Measurements from ENCODE around the gene WNT3.
"Not testable (repeated sequence)": the region's sequence is repeated elsewhere in the genome, so short reads cannot be mapped to it uniquely, and the experiment has no call there.

Gene WNT3, protein sequence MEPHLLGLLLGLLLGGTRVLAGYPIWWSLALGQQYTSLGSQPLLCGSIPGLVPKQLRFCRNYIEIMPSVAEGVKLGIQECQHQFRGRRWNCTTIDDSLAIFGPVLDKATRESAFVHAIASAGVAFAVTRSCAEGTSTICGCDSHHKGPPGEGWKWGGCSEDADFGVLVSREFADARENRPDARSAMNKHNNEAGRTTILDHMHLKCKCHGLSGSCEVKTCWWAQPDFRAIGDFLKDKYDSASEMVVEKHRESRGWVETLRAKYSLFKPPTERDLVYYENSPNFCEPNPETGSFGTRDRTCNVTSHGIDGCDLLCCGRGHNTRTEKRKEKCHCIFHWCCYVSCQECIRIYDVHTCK

DNA sequence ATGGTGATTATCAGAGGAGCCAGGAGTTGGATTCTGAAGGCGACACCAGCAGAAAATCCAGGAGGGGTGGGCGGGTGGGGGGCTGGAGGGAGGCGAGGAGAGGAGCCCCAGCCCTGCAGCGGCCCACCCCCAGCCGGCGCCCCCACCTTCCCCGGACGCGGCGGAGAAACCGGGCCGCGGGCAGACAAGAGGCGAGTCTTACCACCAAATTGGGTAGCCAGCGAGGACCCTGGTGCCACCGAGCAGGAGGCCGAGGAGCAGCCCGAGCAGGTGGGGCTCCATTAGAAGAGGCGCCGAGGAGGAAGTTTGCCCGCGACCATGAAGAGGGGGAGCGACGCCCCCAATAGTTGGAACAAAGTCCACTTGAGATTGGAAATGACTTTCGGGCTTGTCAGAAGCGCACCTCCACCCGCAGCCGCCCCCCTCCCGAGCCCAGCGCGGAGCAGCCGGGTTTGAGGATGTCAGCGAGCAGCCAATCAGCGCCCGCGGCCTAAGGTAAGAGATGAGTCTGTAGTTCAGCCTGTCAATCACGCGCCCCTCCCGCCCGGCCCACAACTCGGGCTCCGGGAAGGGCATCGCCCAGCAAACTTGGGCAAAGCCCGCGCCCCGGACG lies at the start of gene WNT3:
Gene WNT3, minus strand, starts transcription at position 377 of the 613 bp plus-strand sequence. Its CDS starts 95 bp downstream, at position 282.
- DNase-seq, result peak; percentile 52 to 58

DNA sequence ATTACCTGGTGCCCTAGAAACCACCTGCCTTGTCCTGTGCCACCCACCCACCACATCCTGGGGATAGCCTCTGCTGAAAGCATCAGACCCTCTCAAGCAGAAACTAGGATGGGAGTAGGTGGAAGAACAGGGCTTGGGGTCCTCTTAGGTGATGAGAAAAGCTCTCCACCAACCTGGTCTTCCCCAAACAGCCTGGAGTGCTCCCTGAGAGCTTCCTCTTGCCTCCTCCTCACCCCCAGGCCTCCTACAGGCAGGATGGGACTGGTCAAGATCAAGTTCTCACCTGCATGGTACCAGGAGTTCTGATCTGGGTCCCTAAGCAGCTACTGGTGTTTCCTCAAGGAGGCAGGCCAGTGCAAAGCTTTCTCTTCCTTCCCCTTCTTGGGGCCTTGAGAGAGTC lies 48.3 kb upstream of the WNT3 start:
- DNase-seq, result no peak

DNA sequence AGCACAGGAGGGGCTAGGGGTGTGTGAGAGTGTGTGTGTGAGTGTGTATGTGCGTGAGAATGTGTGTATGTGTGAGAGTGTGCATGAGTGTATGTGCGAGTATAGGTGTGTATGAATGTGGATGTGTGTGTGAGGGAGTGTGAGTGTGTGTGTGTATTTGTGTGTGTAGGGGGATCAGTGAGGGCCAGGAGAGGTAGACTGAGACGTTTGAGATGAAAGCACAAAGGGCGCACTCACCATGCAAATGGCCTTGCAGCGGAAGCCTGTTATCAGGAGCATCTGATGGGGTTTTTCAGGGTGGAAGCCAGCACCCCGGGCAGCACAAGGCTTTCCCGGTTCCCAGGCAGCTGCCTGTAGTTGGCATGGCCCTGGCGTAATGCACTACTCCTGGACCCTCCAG lies 47.8 kb upstream of the WNT3 start:
- no peak for DNase-seq

DNA sequence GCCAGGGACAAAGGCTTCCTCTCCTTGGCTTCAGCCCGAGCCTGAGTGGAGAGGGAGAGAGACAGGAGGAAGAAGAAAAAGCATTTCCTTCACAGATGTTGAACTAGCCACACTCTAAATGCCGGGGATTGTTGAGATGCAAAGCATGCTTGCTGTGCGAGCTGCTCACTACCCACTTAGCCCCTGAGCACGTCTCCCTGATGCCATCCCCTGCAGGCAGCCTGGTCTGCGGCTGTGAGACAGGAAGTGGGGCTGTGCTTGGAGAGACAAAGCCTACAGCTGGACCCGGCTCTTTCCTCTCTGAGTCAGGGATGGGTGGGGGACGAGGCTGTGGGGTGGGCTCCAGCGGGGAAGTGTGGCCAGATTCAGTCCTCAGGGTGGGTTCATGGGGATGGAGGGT lies 46.6 kb upstream of the WNT3 start:
- DNase-seq, result no peak

DNA sequence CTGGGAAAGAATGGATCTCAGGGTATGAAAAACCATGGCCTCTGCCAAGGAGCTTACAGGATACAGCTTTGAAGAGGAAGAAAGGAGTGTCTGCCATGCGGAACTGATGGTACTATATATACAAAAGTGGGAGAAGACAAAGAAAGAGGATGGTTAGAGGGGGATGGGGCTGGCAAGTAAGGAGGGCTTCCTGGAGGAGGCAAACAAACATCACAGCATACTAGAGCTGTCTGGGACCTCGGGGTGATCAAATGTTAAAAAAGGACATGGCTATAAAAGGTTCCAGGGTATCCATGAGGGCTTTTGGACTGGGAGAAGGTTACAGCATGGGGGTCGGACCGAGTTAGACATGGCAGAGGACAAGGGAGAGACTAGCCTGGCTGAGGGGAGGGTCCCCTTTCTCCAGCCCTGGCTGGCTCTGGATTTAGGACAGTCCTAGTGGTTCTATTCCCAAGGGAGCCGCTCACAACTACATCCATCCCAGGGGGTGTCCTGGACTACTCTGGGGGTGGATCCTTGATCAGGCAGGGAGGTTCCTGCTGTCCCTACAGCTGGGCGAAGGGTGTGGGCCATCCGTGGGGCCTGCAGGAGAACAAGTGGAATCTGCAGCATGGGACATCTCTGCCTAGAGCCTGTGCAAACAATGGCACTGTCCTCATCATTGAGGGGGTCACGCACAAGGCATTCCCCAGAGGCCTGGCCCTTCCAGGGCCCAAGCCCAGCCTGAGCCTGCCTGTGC lies 45.1 kb upstream of the WNT3 start:
- no peak for DNase-seq

DNA sequence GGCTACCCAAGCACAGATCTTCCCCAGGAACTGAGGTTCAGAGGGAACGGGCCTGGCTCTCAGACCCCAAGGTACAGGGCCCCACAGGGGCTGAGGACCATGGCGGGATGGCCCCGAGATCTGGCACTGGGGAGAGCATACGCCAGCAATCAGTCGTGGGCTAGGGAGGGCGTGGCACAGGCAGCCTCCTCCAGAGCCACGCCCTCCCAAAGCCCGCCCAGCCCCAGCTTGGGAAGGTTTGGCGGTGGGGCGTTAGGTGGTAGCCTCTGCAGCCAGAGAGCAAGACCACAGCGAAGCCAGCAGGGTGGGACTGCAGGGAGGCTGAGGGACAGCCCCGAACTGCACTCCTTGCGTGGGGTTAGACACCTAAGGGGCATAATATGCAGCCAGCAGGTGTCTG lies 44.5 kb upstream of the WNT3 start:
- DNase-seq, result no peak

DNA sequence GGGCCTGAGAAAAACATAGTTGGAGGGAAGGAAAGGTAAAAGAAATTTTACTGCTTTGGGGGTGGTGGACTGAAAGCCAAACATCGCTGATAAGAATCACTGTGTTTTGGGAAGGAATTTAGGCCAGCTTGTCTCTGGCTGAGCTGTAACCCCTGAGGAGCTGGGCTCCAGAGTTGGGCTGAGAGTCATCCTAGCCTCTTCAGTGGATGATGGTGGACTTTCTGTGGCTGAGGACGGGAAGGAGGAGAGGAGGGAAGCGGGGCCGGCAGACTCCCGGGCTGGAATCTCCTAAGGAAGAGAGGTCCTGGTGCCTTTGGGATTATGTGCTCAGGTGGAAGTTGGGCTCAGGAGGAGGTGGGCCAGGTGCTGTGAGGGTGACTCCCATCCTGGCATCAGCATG lies 41.5 kb upstream of the WNT3 start:
- no peak for DNase-seq

DNA sequence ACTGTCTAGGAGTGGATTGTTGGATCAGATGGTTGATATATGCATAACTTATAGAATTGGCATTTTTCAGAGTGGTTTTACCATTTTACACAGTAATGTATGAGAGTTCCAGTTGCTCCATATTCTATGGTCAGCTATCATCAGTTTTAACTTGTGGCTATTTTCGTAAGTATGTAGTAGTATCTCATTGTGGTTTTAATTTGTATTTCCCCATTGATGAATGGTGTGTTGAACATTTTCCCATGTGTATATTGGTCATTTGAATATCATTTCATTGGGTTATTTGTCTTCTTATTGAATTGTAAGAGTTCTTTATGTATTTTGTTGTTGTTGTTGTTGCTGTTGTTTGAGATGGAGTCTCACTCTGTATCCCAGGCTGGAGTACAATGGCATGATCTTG lies 39.1 kb upstream of the WNT3 start:
- DNase-seq, result no peak

DNA sequence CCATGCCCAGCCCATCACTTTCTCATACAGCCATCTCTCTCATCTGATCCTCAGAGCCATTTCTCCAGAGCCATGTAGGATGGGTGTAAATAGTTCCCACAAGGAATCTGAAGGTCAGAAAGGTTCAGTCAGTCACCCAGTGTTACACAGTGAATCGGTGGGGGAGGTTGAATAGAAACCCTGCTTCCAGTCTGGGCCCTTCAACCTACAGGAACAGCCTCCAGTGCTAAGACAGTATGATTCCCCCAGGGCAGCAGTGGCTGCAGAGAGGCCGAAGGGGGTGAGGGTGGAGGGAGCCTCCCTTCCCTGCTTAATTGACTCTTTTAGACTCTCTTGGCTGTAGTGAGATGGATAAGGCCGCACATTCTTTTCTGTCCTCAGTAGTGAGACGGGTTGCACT lies 36.5 kb upstream of the WNT3 start:
- no peak for DNase-seq

DNA sequence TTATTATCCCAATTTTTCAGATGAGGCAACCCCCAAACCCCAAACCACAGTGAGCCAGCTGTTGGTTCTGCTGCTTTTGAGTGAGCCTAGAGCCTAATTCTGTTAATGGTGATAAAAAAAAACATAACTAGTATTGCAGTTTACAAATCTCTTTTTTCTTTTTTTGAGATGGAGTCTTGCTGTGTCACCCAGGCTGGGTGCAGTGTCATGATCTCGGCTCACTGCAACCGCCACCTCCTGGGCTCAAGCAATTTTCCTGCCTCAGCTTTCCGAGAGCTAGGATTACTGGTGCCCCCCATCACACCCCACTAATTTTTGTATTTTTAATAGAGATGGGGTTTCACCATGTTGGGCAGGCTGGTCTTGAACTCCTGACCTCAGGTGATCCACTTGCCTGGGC lies 36.0 kb upstream of the WNT3 start:
- no peak for DNase-seq

DNA sequence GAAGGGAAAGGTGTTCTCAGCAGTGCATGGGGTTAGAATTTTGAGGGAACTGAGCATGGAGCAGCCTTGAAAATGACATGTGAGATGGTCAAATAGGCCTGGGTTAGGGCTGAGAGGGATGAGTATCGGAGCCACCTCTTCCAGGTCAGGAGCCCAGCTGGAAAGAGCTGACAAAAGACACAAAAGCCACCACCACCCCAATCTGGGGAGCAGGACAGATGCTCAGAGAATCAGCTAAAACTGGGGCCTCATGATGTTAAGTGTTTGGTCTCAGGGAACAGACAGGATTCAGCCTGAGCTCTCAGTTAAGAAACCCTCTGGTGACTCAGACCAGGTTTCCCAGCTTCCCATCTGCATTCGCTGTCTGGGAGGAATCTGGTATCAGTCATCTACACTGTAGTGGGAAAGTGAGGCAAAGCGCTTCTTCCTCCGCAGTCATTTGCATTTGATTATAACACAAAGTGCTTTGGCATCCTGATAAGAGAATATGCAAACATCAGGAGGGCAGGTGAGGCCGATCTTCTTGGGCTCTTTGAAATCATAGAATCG lies 35.5 kb upstream of the WNT3 start:
- DNase-seq, result no peak

DNA sequence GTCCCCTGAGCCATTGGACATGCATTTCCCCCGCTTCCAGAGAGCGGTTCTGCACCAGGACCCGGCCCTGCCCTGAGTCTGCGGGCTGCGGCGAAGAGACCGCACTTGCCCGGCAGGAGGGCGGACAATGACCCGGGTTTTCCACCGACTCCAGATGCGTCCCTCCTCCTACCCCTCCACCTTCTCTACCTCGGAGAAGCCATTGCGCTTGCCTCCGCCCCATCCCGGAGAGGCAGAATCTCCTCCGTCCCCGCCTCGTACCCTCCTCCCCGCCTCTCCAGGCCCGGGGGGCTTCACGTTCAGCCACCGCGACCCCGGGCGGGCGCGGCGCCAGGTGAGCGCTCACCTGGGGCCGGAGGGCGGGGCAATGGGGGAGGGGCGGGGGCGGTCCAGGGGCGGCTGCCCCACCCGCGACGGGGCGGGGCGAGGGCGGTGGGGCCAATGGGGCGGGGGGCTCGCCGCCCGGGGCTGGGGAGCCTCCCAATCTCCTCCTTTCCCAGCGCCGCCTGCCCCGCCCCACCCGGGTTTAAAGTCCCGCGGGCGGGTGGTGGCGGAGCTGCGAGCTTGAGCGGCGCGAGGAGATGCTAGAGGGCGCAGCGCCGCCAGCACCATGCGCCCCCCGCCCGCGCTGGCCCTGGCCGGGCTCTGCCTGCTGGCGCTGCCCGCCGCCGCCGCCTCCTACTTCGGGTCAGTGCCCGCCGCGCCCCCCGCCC lies 32.7 kb upstream of the WNT3 start, which contains the start of gene WNT9B:
Gene WNT9B, plus strand, starts transcription at position 555 of the 713 bp plus-strand sequence. Its CDS starts 56 bp downstream, at position 611.
- peak in 1 of 2 donors; percentile 15 for DNase-seq

DNA sequence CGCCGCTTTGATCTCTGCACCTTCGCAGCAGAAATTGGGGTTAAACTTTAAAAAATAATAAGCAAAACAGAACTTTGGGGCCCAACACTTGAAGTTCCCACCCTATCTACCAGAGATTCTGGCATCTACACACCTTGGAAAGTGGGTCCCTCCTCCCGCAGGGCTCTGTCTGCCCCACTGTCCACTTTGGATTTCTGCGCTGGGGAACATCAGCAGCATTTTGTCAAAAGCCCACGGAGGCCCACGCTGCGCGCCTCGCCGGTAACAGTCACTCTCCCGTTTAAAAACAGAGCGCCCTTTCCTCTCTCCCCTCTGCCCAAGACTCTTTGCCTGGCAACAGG lies 32.2 kb upstream of the WNT3 start:
- no peak for DNase-seq

DNA sequence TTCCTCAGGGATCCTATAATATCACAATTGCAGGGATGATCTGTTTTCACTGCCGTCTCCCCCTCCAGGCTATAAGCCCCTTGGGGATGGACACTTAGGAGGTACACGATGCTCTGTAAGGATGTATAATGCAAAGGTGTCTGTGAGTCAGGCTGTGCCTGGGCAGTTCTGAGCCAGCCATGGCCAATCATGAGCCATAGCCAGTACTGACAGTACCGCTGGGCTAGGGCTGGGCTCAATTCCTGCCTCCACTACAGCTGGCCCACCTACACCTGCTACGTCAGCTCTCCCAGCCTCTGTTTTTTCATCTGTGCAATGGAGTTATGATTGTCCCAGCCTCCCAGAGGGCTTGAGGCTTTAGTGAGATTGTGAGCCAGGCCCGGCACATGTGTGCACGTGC lies 30.0 kb upstream of the WNT3 start:
- no peak for DNase-seq

DNA sequence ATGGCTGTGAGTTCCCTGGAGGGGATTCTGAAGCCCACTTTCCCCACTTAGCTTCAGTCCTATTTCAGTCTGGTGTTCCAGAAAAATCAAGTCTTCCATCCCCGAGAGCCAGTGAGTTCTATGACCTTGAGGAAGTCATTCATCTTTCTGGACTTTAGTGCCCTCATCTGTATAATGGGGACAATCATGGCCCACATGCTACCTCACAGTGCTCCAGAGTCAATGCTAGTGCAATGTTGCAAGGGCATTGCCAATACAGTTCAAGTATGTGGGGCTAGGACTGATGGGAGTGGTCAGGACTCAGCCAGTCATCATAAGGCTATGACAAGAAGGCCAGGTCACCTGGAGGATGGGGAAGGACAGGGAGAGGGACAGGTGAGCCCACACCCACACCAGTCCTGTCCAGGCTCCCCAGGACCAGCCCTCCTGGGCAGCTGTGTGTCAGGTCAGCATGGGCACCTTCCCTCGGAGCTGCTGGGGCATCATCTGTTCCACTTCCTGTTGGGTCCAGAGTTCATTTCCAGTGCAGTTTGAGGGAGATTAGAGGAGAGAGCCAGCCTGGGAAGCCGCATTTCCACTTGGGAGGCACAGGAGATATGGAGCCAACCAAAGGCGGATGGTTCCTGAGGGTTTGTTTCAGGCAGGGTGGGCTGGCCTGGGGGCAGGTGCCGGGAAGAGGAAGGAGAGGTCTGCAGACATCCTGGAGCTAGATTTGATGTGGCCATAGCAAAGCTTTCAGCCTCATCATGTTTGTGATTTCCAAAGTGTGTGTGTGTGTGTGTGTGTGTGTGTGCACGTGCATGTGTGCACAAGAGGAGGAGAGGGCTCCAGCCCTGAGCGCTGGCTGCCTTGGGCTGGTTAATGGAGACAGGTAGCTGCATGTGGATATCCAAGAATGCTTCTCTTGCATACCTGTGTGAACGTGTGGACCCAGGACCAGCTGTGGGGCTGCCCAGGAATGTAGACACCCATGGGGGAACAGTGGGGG lies 29.0 kb upstream of the WNT3 start:
- DNase-seq, result no peak

DNA sequence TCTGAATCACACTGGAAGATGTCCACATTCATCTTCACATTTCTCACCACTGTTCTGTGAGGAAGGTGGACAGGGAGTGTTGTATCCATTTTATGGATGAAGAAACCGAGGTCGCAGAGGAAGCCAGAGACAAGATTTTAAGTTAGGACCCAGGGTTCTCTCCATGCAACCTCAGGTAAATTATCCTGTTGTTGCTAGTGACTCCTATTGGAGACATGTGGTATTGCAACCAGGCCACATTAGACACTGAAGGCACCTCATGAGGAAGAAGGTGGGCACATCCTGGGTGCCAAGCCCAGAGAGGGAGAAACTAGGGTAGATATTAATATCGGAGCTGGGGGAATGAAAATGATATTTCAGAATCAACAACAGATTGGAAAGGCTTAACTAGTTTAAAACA lies 24.3 kb upstream of the WNT3 start:
- no peak for DNase-seq

DNA sequence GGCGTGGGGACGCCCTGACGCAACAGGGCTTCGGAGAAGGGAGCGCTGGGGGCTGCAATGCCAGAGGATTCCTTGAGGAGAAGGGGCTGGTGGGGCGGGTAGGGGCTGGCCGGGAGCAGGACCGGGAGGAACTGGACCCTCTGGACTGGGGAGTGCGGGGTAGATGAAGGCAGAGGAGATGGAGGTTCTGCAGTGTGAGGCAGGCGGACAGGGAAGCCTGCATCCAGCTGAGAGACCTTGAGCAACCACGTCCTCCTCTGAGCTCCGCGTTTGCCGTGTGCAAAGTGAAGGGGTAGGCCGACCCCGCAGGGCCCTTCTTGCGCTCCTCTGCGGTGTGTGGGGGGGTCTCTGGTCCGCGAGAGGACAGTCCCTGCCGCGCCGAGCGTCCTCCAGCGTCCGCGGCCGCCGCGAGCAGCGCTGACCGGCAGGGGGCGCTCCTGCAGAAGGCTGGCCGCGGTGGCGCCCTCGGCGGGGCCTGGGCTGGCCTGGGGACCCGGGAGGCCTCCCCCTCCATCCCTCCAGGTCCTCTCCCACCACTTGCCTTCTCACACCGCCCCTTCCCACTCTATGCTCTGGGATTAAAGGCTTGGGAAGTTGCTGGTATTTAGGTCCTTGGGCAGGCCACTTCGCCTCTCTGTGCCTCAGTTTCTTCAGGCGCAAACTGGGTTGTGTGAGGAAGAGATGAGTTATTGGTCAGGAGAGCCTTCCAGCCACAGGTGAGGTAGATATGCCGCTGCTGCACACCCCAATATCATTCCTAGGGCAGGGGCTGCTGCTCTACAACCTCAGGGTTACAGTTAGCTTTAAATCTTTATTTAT lies 23.3 kb upstream of the WNT3 start:
- DNase-seq, result no peak

DNA sequence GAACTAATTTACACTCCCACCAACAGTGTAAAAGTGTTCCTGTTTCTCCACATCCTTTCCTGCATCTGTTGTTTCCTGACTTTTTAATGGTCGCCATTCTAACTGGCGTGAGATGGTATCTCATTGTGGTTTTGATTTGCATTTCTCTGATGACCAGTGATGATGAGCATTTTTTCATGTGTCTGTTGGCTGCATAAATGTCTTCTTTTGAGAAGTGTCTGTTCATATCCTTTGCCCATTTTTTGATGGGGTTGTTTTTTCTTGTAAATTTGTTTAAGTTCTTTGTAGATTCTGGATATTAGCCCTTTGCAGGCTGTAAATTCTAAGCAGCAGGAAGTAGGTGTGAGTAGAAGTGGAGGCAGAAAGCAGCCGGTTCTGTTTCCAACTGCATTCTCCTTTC lies 22.1 kb upstream of the WNT3 start:
- not testable (repeated sequence) for DNase-seq

DNA sequence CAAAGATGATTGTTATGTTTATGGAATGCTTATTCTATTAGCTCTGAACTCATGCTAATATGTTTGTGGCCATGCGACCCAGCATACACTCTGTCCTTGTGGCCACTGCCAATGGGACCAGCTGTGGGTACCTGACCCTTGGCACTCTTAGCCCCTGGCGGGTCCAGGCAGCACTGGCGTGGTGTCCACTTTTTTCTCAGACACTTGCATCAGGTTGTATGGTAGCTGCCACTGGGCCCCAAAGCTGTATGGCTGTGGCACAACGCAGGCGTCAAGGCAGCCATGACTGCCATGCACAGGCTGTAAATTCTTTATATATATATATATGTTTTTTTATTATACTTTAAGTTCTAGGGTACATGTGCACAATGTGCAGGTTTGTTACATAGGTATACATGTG lies 20.7 kb upstream of the WNT3 start:
- no peak for DNase-seq

DNA sequence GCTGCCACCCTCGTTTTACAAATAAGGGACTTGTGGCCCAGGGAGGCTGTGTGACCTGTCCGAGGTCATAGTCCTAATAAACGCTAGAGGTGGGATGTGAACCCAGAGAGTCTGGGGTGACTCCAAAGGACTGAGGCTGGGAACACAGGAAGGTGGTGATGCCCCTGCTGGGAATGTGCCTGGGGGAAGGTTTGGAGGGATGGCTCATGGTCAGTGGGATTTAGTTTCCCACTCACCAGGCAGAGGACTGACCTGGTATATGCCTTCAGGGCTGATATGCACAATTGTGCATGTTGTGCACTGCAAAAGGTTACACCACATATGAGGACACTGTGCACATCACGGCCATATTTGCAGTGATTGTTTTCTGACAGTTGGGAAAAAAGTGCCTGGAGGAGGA lies 19.0 kb upstream of the WNT3 start:
- DNase-seq, result no peak

DNA sequence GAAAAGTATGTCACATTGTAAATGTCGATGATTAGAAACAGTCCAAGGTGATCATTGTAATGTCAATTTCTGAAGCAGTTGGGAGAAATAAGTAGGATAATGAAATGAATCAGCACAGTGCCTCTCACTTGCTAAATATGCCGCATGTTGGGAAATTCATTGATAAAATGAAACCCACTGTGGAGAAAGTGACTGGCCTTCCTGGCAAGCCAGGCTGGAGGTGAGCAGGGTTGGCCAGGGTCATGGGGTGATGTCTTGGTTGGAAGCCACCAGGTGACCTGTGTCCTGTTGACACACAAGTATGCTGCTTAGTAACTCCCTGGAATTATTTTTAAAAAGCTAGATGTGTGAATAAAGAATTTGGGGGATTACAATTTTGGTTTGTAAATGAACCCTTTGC lies 18.0 kb upstream of the WNT3 start:
- DNase-seq, result no peak
